LNCaP clone FGC (cell line): ENCODE results near the gene LIPT2.

Source experiments
- DNase-seq: peaks from one replicate; pipeline ENCODE4 v3.0.0-alpha.2; 2011; ENCODE audit warnings: low read depth
- H3K4me3 ChIP-seq: 2 replicates; pipeline ENCODE4 v1.5.1; 2011; ENCODE audit warnings: mild to moderate bottlenecking, low read depth, low read length, control low read depth
- TF ChIP-seq, protein P1 (sequence below): IDR thresholded peaks from 2 replicates; pipeline ENCODE4 v1.5.1; 2012; ENCODE audit warnings: mild to moderate bottlenecking; ENCODE audit not compliant: control insufficient read depth, insufficient read depth; ENCODE audit errors: extremely low read depth

Gene LIPT2

DNA sequence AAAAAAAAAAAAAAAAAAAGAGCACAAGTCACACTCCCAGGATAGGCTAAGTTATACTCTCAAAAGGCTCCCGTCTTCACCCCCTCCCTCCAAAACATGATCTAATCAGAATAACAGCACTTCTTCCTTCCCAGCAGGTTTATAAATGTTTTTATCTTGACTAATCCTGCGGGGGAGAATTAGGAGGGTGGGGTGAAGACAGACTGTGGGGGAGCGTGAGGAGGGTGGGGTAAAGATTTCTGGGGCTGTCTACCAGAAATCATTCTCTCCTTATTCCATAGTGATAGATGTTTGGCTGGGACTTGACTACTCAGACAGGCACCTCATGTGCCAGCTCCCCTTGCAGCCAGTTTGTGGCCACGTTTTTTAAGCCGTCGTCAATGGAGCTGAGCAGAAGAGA lies 43.2 kb downstream of the LIPT2 start:
- TF ChIP-seq, protein P1, sequence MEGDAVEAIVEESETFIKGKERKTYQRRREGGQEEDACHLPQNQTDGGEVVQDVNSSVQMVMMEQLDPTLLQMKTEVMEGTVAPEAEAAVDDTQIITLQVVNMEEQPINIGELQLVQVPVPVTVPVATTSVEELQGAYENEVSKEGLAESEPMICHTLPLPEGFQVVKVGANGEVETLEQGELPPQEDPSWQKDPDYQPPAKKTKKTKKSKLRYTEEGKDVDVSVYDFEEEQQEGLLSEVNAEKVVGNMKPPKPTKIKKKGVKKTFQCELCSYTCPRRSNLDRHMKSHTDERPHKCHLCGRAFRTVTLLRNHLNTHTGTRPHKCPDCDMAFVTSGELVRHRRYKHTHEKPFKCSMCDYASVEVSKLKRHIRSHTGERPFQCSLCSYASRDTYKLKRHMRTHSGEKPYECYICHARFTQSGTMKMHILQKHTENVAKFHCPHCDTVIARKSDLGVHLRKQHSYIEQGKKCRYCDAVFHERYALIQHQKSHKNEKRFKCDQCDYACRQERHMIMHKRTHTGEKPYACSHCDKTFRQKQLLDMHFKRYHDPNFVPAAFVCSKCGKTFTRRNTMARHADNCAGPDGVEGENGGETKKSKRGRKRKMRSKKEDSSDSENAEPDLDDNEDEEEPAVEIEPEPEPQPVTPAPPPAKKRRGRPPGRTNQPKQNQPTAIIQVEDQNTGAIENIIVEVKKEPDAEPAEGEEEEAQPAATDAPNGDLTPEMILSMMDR = no peak
- no peak overlapping the region for H3K4me3 ChIP-seq
- DNase-seq = no peak

DNA sequence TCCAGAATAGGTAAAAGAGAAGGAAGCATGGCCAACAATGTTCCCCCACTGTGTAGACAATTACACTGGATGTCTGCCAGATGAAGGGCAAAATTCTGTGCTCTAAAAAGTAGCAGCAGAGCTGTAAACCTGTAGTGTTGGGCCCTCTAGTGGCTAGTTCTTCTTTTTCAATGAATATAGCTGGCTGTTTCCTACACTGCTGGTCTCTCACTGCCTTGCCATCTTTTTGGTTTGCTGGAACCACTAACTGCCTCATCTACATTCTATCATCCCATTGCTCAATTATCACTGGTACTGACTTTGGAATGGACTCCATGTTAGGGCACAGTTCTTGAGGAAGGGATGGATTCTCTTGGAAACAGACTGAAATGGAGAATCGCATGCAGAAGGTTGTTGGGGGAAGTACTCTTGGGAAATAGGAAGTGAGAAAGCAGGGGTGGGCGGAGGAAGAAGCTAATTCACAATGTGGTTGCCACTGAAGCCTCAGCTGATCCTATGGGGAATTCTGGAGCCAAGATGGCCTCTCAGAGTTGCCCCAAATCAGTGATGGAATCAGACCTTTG lies 44.1 kb downstream of the LIPT2 start:
- H3K4me3 ChIP-seq = no peak overlapping the region
- TF ChIP-seq, protein P1 = peak; percentile 74
- no peak for DNase-seq

DNA sequence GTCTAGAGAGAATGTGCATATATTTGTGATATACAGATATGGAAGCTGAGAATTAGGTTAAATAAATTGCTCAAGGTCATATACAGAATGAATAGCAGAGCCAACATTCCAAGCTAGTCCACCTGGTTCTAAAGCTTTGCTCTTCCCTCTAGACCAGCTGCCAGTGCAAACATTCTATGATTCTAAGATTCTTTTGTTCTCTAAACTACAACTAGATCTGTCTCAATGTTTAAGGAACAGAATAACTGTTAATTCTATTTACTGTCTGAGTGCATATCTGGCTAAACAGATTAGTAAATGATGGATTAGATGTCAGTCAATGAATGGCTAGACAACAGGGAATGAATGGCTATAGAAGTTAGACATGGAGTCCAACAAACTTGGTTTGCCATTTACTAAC lies 45.8 kb downstream of the LIPT2 start:
- no peak for DNase-seq
- TF ChIP-seq, protein P1 = no peak
- H3K4me3 ChIP-seq = no peak overlapping the region

DNA sequence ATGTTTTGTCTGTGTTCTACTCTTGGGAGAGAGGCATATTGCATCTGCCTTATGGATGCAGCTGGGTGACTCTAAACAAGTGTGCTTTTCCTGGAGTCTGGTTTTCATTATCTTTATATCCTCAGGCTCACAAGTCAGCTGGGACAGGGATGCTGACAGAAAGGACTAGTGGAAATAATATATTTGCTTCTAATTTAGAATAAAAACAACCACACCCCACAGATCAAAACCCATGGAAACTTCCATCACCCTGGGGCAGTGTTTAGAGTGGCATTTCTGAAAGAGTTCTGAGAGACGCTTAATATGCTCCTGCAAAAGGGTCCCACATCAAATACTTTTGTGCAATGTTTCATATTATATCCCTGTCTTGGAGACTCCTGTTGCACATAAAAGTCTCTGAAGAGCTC lies 47.0 kb downstream of the LIPT2 start:
- no peak for DNase-seq
- no peak overlapping the region for H3K4me3 ChIP-seq
- TF ChIP-seq, protein P1 = no peak

DNA sequence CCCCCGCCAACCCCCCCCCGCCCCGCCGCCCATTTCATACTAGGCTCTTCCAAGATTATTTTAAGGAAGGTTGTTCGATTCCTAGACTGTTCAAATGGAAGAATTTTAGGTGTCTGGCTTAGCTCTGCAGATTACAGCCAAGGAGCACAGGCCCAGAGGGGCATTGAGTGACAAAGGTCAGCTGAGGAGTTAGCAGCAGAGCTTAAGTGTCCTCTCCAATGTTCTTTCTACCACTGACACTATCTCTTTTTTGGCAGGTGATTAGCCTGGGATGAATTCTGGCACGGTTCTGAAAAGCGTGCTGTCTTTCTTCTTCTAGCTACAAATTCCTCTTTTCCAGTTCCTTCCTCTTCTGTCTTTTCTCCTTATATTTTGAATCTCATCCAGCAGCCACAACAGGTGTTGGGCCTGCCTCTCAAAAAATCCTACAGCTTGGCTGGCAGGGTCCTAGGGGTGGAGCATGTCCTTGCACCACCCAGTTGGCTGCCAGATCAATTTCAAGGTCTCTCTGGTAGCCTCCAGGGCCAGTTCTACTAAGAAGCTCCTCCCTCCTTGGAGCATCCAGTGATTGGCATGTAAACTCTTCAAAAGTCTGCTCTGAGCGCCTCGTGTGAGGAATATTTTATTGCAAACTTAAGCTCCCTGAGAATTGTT lies 49.2 kb downstream of the LIPT2 start:
- H3K4me3 ChIP-seq = no peak overlapping the region
- TF ChIP-seq, protein P1 = no peak
- DNase-seq = no peak

DNA sequence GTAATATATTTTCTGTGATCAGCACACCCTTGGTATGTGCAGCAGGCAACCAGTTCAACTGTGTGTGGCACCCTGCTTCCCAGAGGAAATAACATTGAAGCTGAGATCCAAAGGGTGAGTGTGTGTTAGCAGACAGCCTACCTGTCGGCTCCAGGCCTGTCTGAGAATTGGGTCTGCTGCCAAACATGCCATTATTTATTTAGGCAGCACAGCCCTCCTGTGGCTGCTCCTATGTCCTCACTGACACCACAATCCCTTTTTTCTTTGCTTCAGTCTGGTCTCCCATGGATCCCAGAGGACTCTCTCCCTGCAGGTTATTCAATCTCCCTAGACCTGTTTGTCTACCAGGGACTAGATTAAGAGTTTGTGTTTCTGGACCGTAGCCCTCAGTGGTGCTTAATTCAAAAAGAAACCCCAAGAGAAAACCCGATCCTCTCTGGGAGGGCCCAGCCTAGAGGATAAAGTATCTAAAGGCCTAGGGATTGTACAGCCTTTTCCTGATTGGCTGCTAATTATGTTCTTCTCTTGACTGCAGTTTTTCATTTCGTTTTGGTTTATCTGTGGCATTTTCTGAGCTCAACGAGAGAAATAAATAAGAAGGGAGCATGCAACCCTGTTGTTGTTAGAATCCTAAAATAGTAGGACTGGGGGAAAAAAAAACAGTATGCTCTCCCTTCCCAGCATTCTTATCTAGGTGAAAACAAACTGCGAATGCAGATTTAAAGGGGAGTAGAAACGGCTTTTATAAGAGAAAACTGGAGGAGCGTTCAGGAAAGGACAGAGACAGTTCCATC lies 50.3 kb downstream of the LIPT2 start:
- no peak overlapping the region for H3K4me3 ChIP-seq
- TF ChIP-seq, protein P1 = peak; percentile 90
- peak; percentile 89 for DNase-seq
